Measurements from ENCODE around the gene PIEZO2.
A peak's percentile ranks its signal among the peaks of the same experiment; 100 is the strongest.

Gene PIEZO2

GRCh38 chr18:11154368-11154989 lies 5.1 kb upstream of the PIEZO2 start:
- H3K4me1 ChIP-seq (ENCODE audit: control extremely low read depth in 1 of 4, control insufficient read depth in 4 of 4, insufficient read depth in 4 of 4, low read length in 3 of 4), result peaks cover 0 to 8% (median 7%) of the 10 kb centered on the region in 4 experiments
- no peaks in the 10 kb centered on the region for H3K36me3 ChIP-seq (ENCODE audit: control insufficient read depth in 4 of 4, insufficient read depth in 4 of 4, low read length in 3 of 4)
- CTCF ChIA-PET, result interaction anchor here (0.7 to 7.9 kb wide), 22 partner anchors 9 to 1183 kb away, joined by 3 to 94 read pairs (median 4); no protein-coding TSS in a partner anchor
- no peak overlapping the region for H3K4me3 ChIP-seq (ENCODE audit: control insufficient read depth in 1 of 7, extremely low read depth in 1 of 7, insufficient read depth in 4 of 7, low read depth in 2 of 7, low read length in 6 of 7)
- POLR2A ChIA-PET, result interaction anchor here (0.8 kb wide), 1 partner anchor 595 kb away, joined by 3 read pairs; no protein-coding TSS in a partner anchor
- no peaks in the 10 kb centered on the region for H3K9me3 ChIP-seq (ENCODE audit: control extremely low read depth in 1 of 5, control insufficient read depth in 4 of 5, insufficient read depth in 2 of 5, low read depth in 1 of 5, low read length in 4 of 5)
- DNase-seq, result peak; percentile 75 to 84 (median 78)
- WGBS (ENCODE audit: insufficient coverage), result no CpG with 5 or more reads among the region's 2 CpGs
- H3K27ac ChIP-seq (ENCODE audit: insufficient read depth in 1 of 2, low read depth in 1 of 2, low read length in 2 of 2, poor library complexity in 1 of 2, severe bottlenecking in 2 of 2), result no peak overlapping the region
- peaks cover 2 to 20% (median 18%) of the 10 kb centered on the region in 5 experiments for H3K27me3 ChIP-seq (replicated peaks in 2 of 5; ENCODE audit: control insufficient read depth in 4 of 5, insufficient read depth in 5 of 5, low read length in 4 of 5)

GRCh38 chr18:11153097-11153496 lies 3.7 kb upstream of the PIEZO2 start:
- Histone ChIP-seq H3K4me1 (ENCODE audit: control extremely low read depth in 1 of 4, control insufficient read depth in 4 of 4, insufficient read depth in 4 of 4, low read length in 3 of 4) (peaks cover 0 to 20% (median 20%) of the 10 kb centered on the region in 4 experiments), H3K36me3 (ENCODE audit: control insufficient read depth in 4 of 4, insufficient read depth in 4 of 4, low read length in 3 of 4) (no peaks in the 10 kb centered on the region), H3K4me3 (ENCODE audit: control insufficient read depth in 1 of 7, extremely low read depth in 1 of 7, insufficient read depth in 4 of 7, low read depth in 2 of 7, low read length in 6 of 7) (no peak overlapping the region), H3K9me3 (ENCODE audit: control extremely low read depth in 1 of 5, control insufficient read depth in 4 of 5, insufficient read depth in 2 of 5, low read depth in 1 of 5, low read length in 4 of 5) (no peaks in the 10 kb centered on the region), H3K27me3 (replicated peaks in 2 of 5; ENCODE audit: control insufficient read depth in 4 of 5, insufficient read depth in 5 of 5, low read length in 4 of 5) (peaks cover 5 to 33% (median 22%) of the 10 kb centered on the region in 5 experiments), H3K27ac (ENCODE audit: insufficient read depth in 1 of 2, low read depth in 1 of 2, low read length in 2 of 2, poor library complexity in 1 of 2, severe bottlenecking in 2 of 2) (no peak overlapping the region)
- WGBS (ENCODE audit: insufficient coverage), result 100% methylated on average over 2 of the region's 2 CpGs
- POLR2A ChIA-PET, result no interaction called here
- CTCF ChIA-PET, result interaction anchor here (1.0 to 7.9 kb wide), 5 partner anchors 299 to 1181 kb away, joined by 3 to 94 read pairs (median 6); no protein-coding TSS in a partner anchor
- no peak for DNase-seq

GRCh38 chr18:11150271-11150615 lies 874 bp upstream of the PIEZO2 start:
- ChIA-PET CTCF (interaction anchor here (0.7 to 7.9 kb wide), 3 partner anchors 299 to 590 kb away, joined by 3 to 94 read pairs (median 5); no protein-coding TSS in a partner anchor), POLR2A (interaction anchor here (1.2 kb wide), 1 partner anchor 13 kb away, joined by 4 read pairs; no protein-coding TSS in a partner anchor)
- Histone ChIP-seq H3K4me1 (ENCODE audit: control extremely low read depth in 1 of 4, control insufficient read depth in 4 of 4, insufficient read depth in 4 of 4, low read length in 3 of 4) (peaks cover 0 to 29% (median 23%) of the 10 kb centered on the region in 4 experiments), H3K27ac (ENCODE audit: insufficient read depth in 1 of 2, low read depth in 1 of 2, low read length in 2 of 2, poor library complexity in 1 of 2, severe bottlenecking in 2 of 2) (no peak overlapping the region), H3K9me3 (ENCODE audit: control extremely low read depth in 1 of 5, control insufficient read depth in 4 of 5, insufficient read depth in 2 of 5, low read depth in 1 of 5, low read length in 4 of 5) (no peaks in the 10 kb centered on the region), H3K4me3 (ENCODE audit: control insufficient read depth in 1 of 7, extremely low read depth in 1 of 7, insufficient read depth in 4 of 7, low read depth in 2 of 7, low read length in 6 of 7) (peak overlapping the region in 1 of 7 experiments; percentile 59), H3K27me3 (replicated peaks in 2 of 5; ENCODE audit: control insufficient read depth in 4 of 5, insufficient read depth in 5 of 5, low read length in 4 of 5) (peaks cover 14 to 60% (median 42%) of the 10 kb centered on the region in 5 experiments), H3K36me3 (ENCODE audit: control insufficient read depth in 4 of 4, insufficient read depth in 4 of 4, low read length in 3 of 4) (no peaks in the 10 kb centered on the region)
- DNase-seq, result no peak
- WGBS (ENCODE audit: insufficient coverage), result 87% methylated on average over 4 of the region's 5 CpGs

GRCh38 chr18:11148680-11149440 lies 509 bp downstream of the PIEZO2 start:
- no peak for DNase-seq

GRCh38 chr18:11147962-11148679 lies 1.2 kb downstream of the PIEZO2 start:
- Histone ChIP-seq H3K4me1 (ENCODE audit: control extremely low read depth in 1 of 4, control insufficient read depth in 4 of 4, insufficient read depth in 4 of 4, low read length in 3 of 4) (peaks cover 0 to 29% (median 23%) of the 10 kb centered on the region in 4 experiments), H3K27me3 (replicated peaks in 2 of 5; ENCODE audit: control insufficient read depth in 4 of 5, insufficient read depth in 5 of 5, low read length in 4 of 5) (peaks cover 14 to 60% (median 40%) of the 10 kb centered on the region in 5 experiments), H3K36me3 (ENCODE audit: control insufficient read depth in 4 of 4, insufficient read depth in 4 of 4, low read length in 3 of 4) (no peaks in the 10 kb centered on the region), H3K27ac (ENCODE audit: insufficient read depth in 1 of 2, low read depth in 1 of 2, low read length in 2 of 2, poor library complexity in 1 of 2, severe bottlenecking in 2 of 2) (no peak overlapping the region), H3K4me3 (ENCODE audit: control insufficient read depth in 1 of 7, extremely low read depth in 1 of 7, insufficient read depth in 4 of 7, low read depth in 2 of 7, low read length in 6 of 7) (peak overlapping the region in 5 of 7 experiments; percentile 53 to 77 (median 59)), H3K9me3 (ENCODE audit: control extremely low read depth in 1 of 5, control insufficient read depth in 4 of 5, insufficient read depth in 2 of 5, low read depth in 1 of 5, low read length in 4 of 5) (no peaks in the 10 kb centered on the region)
- DNase-seq, result peak in 2 of 3 donors; percentile 17 to 18
- ChIA-PET CTCF (no interaction called here), POLR2A (no interaction called here)
- WGBS (ENCODE audit: insufficient coverage), result 5% methylated on average over 26 of the region's 39 CpGs

More at GRCh38 chr18:11148680-11149440, 509 bp downstream of the PIEZO2 start:
- ChIA-PET CTCF (no interaction called here), POLR2A (no interaction called here)
- Histone ChIP-seq H3K9me3 (ENCODE audit: control extremely low read depth in 1 of 5, control insufficient read depth in 4 of 5, insufficient read depth in 2 of 5, low read depth in 1 of 5, low read length in 4 of 5) (no peaks in the 10 kb centered on the region), H3K4me3 (ENCODE audit: control insufficient read depth in 1 of 7, extremely low read depth in 1 of 7, insufficient read depth in 4 of 7, low read depth in 2 of 7, low read length in 6 of 7) (peak overlapping the region; percentile 32 to 77 (median 57)), H3K27me3 (replicated peaks in 2 of 5; ENCODE audit: control insufficient read depth in 4 of 5, insufficient read depth in 5 of 5, low read length in 4 of 5) (peaks cover 14 to 60% (median 42%) of the 10 kb centered on the region in 5 experiments), H3K36me3 (ENCODE audit: control insufficient read depth in 4 of 4, insufficient read depth in 4 of 4, low read length in 3 of 4) (no peaks in the 10 kb centered on the region), H3K27ac (ENCODE audit: insufficient read depth in 1 of 2, low read depth in 1 of 2, low read length in 2 of 2, poor library complexity in 1 of 2, severe bottlenecking in 2 of 2) (no peak overlapping the region), H3K4me1 (ENCODE audit: control extremely low read depth in 1 of 4, control insufficient read depth in 4 of 4, insufficient read depth in 4 of 4, low read length in 3 of 4) (peaks cover 0 to 29% (median 23%) of the 10 kb centered on the region in 4 experiments)
- WGBS (ENCODE audit: insufficient coverage), result under 1% methylated on average over 70 of the region's 86 CpGs

GRCh38 chr18:11147371-11147951 lies 1.9 kb downstream of the PIEZO2 start:
- POLR2A ChIA-PET, result no interaction called here
- H3K27me3 ChIP-seq (replicated peaks in 2 of 5; ENCODE audit: control insufficient read depth in 4 of 5, insufficient read depth in 5 of 5, low read length in 4 of 5), result peaks cover 14 to 60% (median 40%) of the 10 kb centered on the region in 5 experiments
- no peak overlapping the region for H3K27ac ChIP-seq (ENCODE audit: insufficient read depth in 1 of 2, low read depth in 1 of 2, low read length in 2 of 2, poor library complexity in 1 of 2, severe bottlenecking in 2 of 2)
- H3K4me1 ChIP-seq (ENCODE audit: control extremely low read depth in 1 of 4, control insufficient read depth in 4 of 4, insufficient read depth in 4 of 4, low read length in 3 of 4), result peaks cover 0 to 29% (median 23%) of the 10 kb centered on the region in 4 experiments
- CTCF ChIA-PET, result interaction anchor here (1.7 kb wide), 1 partner anchor 296 kb away, joined by 5 read pairs; no protein-coding TSS in a partner anchor
- no peaks in the 10 kb centered on the region for H3K36me3 ChIP-seq (ENCODE audit: control insufficient read depth in 4 of 4, insufficient read depth in 4 of 4, low read length in 3 of 4)
- peak overlapping the region in 1 of 7 experiments; percentile 2 for H3K4me3 ChIP-seq (ENCODE audit: control insufficient read depth in 1 of 7, extremely low read depth in 1 of 7, insufficient read depth in 4 of 7, low read depth in 2 of 7, low read length in 6 of 7)
- 22% methylated on average over 17 of the region's 23 CpGs for WGBS (ENCODE audit: insufficient coverage)
- H3K9me3 ChIP-seq (ENCODE audit: control extremely low read depth in 1 of 5, control insufficient read depth in 4 of 5, insufficient read depth in 2 of 5, low read depth in 1 of 5, low read length in 4 of 5), result no peaks in the 10 kb centered on the region
- DNase-seq, result peak in 1 of 3 donors; percentile 17
